WTC11 (cell line): Measurements from ENCODE around the gene CNTNAP2.

ENCODE experiments used
- E2F4 ChIP-seq: sonication (generic); formaldehyde crosslinking; IDR thresholded peaks from 2 replicates; pipeline ENCODE4 v1.8.1; 2022; ENCODE audit warnings: low read depth, mild to moderate bottlenecking, moderate library complexity, missing genetic modification reagents, borderline replicate concordance
- ESRRA ChIP-seq: sonication (generic); formaldehyde crosslinking; IDR thresholded peaks from 2 replicates; pipeline ENCODE4 v1.8.1; 2022; ENCODE audit warnings: mild to moderate bottlenecking, missing genetic modification reagents, borderline replicate concordance
- ETV6 ChIP-seq: sonication (generic); formaldehyde crosslinking; IDR thresholded peaks from 2 replicates; pipeline ENCODE4 v1.8.1; 2022; ENCODE audit warnings: mild to moderate bottlenecking, missing genetic modification reagents
- IRF1 ChIP-seq: sonication (generic); formaldehyde crosslinking; IDR thresholded peaks from 2 replicates; pipeline ENCODE4 v1.8.0; 2023; ENCODE audit warnings: missing genetic modification reagents
- MXD4 ChIP-seq: fragments of 250-450 bp; sonication (Bioruptor Pico); IDR thresholded peaks from 2 replicates; pipeline ENCODE4 v1.8.0; 2021; ENCODE audit warnings: mild to moderate bottlenecking, moderate library complexity, borderline replicate concordance
- NR3C1 ChIP-seq: sonication (generic); formaldehyde crosslinking; conservative IDR thresholded peaks from 2 replicates; pipeline ENCODE4 v1.8.1; 2023; ENCODE audit warnings: low read depth, mild to moderate bottlenecking, missing genetic modification reagents
- PRDM15 ChIP-seq: sonication (generic); formaldehyde crosslinking; IDR thresholded peaks from 2 replicates; pipeline ENCODE4 v1.8.0; 2022; ENCODE audit warnings: missing genetic modification reagents
- USF2 ChIP-seq: sonication (generic); formaldehyde crosslinking; IDR thresholded peaks from 2 replicates; pipeline ENCODE4 v1.8.1; 2023; ENCODE audit warnings: mild to moderate bottlenecking, missing genetic modification reagents, moderate library complexity
- ZNF416 ChIP-seq: fragments of 250-450 bp; sonication (Bioruptor Pico); IDR thresholded peaks from 2 replicates; pipeline ENCODE4 v1.9.0; 2021; ENCODE audit warnings: mild to moderate bottlenecking, inconsistent platforms
- ZNF423 ChIP-seq: fragments of 250-450 bp; sonication (Bioruptor Pico); IDR thresholded peaks from 2 replicates; pipeline ENCODE4 v2.1.2; 2022; ENCODE audit warnings: mild to moderate bottlenecking, moderate library complexity
- ZNF671 ChIP-seq: fragments of 250-450 bp; sonication (Bioruptor Pico); IDR thresholded peaks from 2 replicates; pipeline ENCODE4 v1.8.0; 2021; ENCODE audit warnings: mild to moderate bottlenecking
- TF ChIP-seq, protein P1 (sequence below): sonication (generic); formaldehyde crosslinking; IDR thresholded peaks from 2 replicates; pipeline ENCODE4 v1.8.1; 2023; ENCODE audit warnings: mild to moderate bottlenecking, missing genetic modification reagents, borderline replicate concordance
- TF ChIP-seq, protein P2 (sequence below): fragments of 200-600 bp; IDR thresholded peaks from 2 replicates; pipeline ENCODE4 v1.8.0; 2022; ENCODE audit warnings: antibody characterized with exemption
- TF ChIP-seq, protein P3 (sequence below): sonication (generic); formaldehyde crosslinking; IDR thresholded peaks from 2 replicates; pipeline ENCODE4 v1.8.0; 2022; ENCODE audit warnings: mild to moderate bottlenecking, missing genetic modification reagents

DNA sequence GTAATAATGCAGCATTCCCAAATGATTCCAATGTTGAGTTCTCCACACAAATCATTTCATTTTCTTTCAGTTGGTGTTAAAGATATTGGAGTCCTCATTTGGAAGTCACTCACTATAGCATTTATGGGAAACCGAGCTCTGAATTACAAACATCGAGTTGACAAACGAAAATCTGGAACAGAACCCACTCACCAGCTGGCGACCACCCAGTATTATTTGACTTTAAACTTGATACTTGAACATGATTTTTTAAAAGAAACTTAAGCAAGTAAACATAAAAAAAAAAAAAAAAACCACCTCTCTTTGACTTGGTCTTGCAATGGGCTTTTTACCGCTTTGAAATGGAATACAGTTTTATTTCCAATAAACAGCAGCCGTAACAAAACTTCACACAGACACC, 1897.4 kb downstream of the CNTNAP2 start:
- TF ChIP-seq, protein P1, sequence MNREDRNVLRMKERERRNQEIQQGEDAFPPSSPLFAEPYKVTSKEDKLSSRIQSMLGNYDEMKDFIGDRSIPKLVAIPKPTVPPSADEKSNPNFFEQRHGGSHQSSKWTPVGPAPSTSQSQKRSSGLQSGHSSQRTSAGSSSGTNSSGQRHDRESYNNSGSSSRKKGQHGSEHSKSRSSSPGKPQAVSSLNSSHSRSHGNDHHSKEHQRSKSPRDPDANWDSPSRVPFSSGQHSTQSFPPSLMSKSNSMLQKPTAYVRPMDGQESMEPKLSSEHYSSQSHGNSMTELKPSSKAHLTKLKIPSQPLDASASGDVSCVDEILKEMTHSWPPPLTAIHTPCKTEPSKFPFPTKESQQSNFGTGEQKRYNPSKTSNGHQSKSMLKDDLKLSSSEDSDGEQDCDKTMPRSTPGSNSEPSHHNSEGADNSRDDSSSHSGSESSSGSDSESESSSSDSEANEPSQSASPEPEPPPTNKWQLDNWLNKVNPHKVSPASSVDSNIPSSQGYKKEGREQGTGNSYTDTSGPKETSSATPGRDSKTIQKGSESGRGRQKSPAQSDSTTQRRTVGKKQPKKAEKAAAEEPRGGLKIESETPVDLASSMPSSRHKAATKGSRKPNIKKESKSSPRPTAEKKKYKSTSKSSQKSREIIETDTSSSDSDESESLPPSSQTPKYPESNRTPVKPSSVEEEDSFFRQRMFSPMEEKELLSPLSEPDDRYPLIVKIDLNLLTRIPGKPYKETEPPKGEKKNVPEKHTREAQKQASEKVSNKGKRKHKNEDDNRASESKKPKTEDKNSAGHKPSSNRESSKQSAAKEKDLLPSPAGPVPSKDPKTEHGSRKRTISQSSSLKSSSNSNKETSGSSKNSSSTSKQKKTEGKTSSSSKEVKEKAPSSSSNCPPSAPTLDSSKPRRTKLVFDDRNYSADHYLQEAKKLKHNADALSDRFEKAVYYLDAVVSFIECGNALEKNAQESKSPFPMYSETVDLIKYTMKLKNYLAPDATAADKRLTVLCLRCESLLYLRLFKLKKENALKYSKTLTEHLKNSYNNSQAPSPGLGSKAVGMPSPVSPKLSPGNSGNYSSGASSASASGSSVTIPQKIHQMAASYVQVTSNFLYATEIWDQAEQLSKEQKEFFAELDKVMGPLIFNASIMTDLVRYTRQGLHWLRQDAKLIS (CRISPR knock-in tag): no peak
- TF ChIP-seq, protein P2, sequence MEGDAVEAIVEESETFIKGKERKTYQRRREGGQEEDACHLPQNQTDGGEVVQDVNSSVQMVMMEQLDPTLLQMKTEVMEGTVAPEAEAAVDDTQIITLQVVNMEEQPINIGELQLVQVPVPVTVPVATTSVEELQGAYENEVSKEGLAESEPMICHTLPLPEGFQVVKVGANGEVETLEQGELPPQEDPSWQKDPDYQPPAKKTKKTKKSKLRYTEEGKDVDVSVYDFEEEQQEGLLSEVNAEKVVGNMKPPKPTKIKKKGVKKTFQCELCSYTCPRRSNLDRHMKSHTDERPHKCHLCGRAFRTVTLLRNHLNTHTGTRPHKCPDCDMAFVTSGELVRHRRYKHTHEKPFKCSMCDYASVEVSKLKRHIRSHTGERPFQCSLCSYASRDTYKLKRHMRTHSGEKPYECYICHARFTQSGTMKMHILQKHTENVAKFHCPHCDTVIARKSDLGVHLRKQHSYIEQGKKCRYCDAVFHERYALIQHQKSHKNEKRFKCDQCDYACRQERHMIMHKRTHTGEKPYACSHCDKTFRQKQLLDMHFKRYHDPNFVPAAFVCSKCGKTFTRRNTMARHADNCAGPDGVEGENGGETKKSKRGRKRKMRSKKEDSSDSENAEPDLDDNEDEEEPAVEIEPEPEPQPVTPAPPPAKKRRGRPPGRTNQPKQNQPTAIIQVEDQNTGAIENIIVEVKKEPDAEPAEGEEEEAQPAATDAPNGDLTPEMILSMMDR: no peak
- TF ChIP-seq MXD4 (no peak), IRF1 (no peak), ZNF416 (CRISPR knock-in tag) (no peak), ZNF423 (CRISPR knock-in tag) (no peak), PRDM15 (CRISPR knock-in tag) (no peak), ETV6 (CRISPR knock-in tag) (no peak), NR3C1 (CRISPR knock-in tag) (no peak), USF2 (CRISPR knock-in tag) (no peak), ZNF671 (CRISPR knock-in tag) (no peak), E2F4 (CRISPR knock-in tag) (no peak), ESRRA (CRISPR knock-in tag) (no peak)
- TF ChIP-seq, protein P3, sequence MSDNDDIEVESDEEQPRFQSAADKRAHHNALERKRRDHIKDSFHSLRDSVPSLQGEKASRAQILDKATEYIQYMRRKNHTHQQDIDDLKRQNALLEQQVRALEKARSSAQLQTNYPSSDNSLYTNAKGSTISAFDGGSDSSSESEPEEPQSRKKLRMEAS (CRISPR knock-in tag): no peak
